Measurements from ENCODE around the gene FGF1. TPM values are rescaled to one million over a fixed set of nuclear protein-coding genes. Genes with fewer than 3 reads are reported as not detected.

The FGF1 gene
- polyA plus RNA-seq, 3 donors from 2014 or later, result not detected

DNA sequence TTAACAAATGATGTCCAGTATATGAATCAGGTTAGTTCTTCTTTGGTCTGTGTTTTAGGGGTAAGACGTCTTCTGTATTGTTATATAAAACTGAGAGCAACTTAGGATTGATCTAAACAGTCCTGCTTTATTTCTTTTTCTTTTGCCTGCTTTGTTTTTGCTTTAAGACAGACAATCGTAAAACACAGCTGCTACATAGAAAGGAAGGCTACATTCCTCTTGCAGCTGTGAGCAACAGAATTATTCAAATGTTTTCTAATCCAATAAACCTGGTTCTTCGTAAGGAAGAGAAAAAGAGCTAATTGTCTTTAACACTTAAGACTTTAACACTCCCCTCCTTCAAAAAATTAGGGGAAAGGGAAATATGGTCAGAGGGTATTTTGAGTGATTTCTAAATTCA lies 14.6 kb downstream of the FGF1 start:
- Mint-ChIP-seq H3K4me3 (no peak overlapping the region), H3K36me3 (no peaks in the 10 kb centered on the region), H3K27ac (no peak overlapping the region)

DNA sequence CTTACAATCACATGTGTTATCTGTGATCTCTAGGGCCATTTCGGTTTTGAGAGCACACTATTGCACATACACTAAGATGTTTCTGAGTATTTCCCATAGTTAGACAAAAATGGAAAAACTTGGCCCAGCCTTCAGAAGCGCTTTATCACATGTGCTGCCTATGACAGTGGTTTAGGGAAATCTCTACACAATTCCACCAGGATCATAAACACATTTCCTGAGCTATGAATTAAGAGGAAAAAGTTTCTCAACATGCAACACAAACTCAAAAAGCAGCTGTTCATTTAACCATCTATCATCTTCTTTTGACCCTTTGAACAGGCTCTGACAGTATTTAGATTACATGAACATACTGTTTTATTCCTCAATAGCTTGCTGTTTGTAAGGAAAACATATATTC lies 15.1 kb downstream of the FGF1 start:
- H3K36me3 Mint-ChIP-seq, result no peaks in the 10 kb centered on the region
- H3K27me3 Mint-ChIP-seq (ENCODE audit: low read depth in 3 of 3), result peaks cover 0 to 5% (median 0%) of the 10 kb centered on the region in 3 donors
- H3K27ac Mint-ChIP-seq, result no peak overlapping the region
- H3K9me3 Mint-ChIP-seq, result no peaks in the 10 kb centered on the region
- DNase-seq, result no peak
- no peak overlapping the region for H3K4me3 Mint-ChIP-seq
- no peaks in the 10 kb centered on the region for H3K4me1 Mint-ChIP-seq

More for the DNA sequence above, 14.6 kb downstream of the FGF1 start:
- DNase-seq, result no peak
- Mint-ChIP-seq H3K9me3 (no peaks in the 10 kb centered on the region), H3K4me1 (no peaks in the 10 kb centered on the region), H3K27me3 (ENCODE audit: low read depth in 3 of 3) (peaks cover 0 to 4% (median 0%) of the 10 kb centered on the region in 3 donors)

DNA sequence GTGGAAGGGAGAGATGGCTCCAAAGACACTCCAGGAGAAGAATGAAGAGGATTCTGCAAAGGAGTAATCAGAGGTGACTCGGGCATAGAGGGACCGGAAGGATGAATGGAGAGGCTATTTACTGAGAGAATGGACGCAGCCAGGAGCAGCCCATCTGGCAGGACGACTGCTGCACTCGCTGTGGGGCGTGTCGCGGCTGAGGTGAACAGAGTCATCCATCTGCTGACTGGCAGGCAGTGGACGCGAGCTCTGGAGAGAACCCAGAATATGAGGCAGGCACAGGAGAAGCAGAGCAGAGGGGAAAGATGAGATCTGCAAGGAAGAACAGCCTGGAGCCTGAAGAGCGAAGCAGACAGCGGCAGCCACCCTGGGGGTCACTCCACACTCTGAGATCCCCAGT lies 16.4 kb downstream of the FGF1 start:
- H3K27me3 Mint-ChIP-seq (ENCODE audit: low read depth in 3 of 3), result peaks cover 0 to 6% (median 4%) of the 10 kb centered on the region in 3 donors
- no peak for DNase-seq
- no peaks in the 10 kb centered on the region for H3K36me3 Mint-ChIP-seq
- H3K4me1 Mint-ChIP-seq, result no peaks in the 10 kb centered on the region
- H3K27ac Mint-ChIP-seq, result no peak overlapping the region
- H3K4me3 Mint-ChIP-seq, result no peak overlapping the region
- H3K9me3 Mint-ChIP-seq, result no peaks in the 10 kb centered on the region

DNA sequence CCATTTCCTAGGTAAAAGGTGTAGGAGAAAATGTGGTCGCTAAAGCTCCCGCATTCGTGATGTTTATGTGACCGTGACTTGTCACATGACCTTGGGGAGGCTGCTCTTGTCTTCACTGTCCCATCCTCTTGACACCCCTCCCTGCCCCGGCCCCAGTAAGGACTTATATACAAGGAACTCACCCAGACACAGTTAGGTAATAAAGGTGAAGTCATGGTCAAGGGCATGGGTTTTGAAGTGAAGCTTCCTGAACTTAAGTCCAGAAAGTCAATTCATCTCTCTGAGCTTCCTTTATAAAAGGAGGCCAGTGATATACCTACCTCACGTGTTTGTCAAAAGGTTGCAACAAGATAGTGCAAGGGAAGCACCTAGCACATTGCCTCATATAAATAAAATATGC lies 17.6 kb downstream of the FGF1 start:
- Mint-ChIP-seq H3K27me3 (ENCODE audit: low read depth in 3 of 3) (peaks cover 0 to 6% (median 4%) of the 10 kb centered on the region in 3 donors), H3K4me3 (no peak overlapping the region), H3K4me1 (no peaks in the 10 kb centered on the region), H3K9me3 (no peaks in the 10 kb centered on the region), H3K36me3 (no peaks in the 10 kb centered on the region), H3K27ac (no peak overlapping the region)
- no peak for DNase-seq

DNA sequence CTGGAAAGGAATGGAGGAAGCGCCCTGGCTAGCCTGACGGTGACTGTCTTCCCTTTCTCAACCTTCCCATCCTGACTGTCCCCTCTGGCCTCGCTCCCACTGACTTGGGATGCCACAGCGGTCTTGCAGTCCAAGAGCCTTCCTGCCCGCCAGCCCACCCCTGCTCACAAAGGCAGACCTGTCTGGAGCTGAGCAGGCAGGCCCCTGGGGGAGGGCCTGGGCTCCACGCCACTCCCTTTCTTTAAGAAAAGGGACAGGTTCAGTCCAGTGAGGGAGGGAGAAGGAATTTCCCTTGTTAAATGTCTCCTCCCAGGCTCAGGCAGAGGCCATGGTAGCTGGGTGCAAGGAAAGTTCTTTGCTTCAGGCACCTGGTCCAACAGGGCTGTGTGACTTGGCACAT lies 18.1 kb downstream of the FGF1 start:
- DNase-seq, result no peak
- H3K36me3 Mint-ChIP-seq, result no peaks in the 10 kb centered on the region
- no peak overlapping the region for H3K4me3 Mint-ChIP-seq
- no peak overlapping the region for H3K27ac Mint-ChIP-seq
- H3K4me1 Mint-ChIP-seq, result no peaks in the 10 kb centered on the region
- no peaks in the 10 kb centered on the region for H3K9me3 Mint-ChIP-seq
- H3K27me3 Mint-ChIP-seq (ENCODE audit: low read depth in 3 of 3), result peaks cover 0 to 9% (median 4%) of the 10 kb centered on the region in 3 donors

DNA sequence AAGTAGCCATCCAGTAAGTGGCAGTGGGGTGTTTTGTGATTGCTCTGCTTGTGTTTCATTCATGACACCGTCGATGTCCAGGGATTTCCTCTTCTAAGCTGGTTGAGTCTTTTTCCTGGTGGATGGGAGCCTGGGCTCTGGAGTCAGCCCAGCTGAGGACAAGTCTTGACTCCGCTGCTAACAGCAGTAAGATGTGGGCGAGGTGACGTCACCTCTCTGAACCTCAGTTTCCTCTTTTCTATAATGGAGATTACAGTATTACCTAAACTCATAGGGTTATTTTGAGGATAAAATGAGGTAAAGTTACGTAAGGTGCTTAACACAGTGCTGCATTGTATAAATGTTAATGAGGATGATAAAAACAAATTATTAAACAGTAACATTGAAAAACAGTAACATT lies 21.3 kb downstream of the FGF1 start:
- H3K4me3 Mint-ChIP-seq, result no peak overlapping the region
- no peak overlapping the region for H3K27ac Mint-ChIP-seq
- DNase-seq, result no peak
- no peaks in the 10 kb centered on the region for H3K36me3 Mint-ChIP-seq
- H3K27me3 Mint-ChIP-seq (ENCODE audit: low read depth in 3 of 3), result peaks cover 2 to 9% (median 7%) of the 10 kb centered on the region in 3 donors
- H3K9me3 Mint-ChIP-seq, result no peaks in the 10 kb centered on the region
- no peaks in the 10 kb centered on the region for H3K4me1 Mint-ChIP-seq

DNA sequence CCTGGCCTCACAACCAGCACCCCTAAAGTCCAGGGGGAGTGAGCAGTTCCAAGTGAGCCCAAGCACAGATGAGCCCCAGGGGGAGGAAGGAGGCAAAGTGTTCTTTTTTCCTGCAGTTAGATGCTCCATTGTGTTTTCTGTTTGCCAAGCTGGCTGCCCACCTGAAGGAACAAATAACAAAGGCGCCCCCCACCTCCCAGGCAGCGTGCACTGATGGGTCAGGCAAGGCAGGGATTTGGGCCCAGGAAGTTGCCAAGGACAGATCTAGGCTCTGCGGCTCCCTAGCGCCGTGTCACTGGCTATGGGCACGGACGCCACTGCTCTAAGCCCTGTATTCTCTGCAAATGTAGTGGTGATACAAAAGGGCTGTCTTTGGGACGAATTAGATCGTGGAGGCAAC lies 21.8 kb downstream of the FGF1 start:
- Mint-ChIP-seq H3K4me3 (no peak overlapping the region), H3K27me3 (ENCODE audit: low read depth in 3 of 3) (peaks cover 2 to 10% (median 9%) of the 10 kb centered on the region in 3 donors), H3K9me3 (no peaks in the 10 kb centered on the region), H3K27ac (no peak overlapping the region), H3K4me1 (no peaks in the 10 kb centered on the region), H3K36me3 (no peaks in the 10 kb centered on the region)
- DNase-seq, result no peak

DNA sequence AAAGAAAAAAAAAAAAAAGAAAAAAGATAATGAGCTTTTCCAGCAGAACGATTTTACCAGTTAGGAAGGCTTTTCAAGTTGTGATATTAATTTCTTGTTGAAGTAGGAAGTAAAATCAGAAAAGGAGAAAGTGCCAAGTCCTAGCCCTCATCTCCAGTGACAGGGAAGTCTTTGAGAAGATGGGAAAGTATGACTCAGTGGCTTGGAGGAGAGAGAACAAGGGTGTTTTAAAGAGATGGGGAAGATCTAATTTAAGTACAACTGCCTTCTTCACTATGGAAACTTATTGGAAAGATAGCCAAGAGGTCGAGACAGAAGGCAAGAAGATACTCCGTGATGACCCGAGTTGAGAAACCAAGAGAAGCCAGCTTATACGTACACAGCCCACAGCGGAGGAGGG lies 22.6 kb downstream of the FGF1 start:
- Mint-ChIP-seq H3K27ac (no peak overlapping the region), H3K9me3 (no peaks in the 10 kb centered on the region), H3K4me1 (no peaks in the 10 kb centered on the region), H3K4me3 (no peak overlapping the region), H3K36me3 (no peaks in the 10 kb centered on the region), H3K27me3 (ENCODE audit: low read depth in 3 of 3) (peaks cover 3 to 10% (median 9%) of the 10 kb centered on the region in 3 donors)
- no peak for DNase-seq

DNA sequence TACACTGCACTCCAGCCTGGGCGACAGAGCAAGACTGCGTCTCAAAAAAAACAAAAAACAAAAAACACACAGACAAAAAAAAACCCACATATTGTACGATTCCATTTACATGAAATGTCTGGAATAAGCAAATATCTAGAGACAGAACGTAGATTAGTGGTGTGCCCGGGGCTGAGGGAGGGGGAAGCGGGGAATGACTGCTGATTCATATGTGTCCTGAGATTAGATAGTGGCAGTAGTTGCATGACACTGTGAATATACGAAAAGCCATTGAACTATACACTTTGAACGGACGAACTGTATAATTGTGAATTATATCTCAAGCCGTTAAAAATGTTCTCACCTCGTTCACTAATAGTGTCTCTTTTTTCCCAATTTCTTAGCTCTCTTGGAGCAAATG lies 23.9 kb downstream of the FGF1 start:
- no peak overlapping the region for H3K4me3 Mint-ChIP-seq
- H3K36me3 Mint-ChIP-seq, result no peaks in the 10 kb centered on the region
- no peaks in the 10 kb centered on the region for H3K4me1 Mint-ChIP-seq
- DNase-seq, result no peak
- H3K27ac Mint-ChIP-seq, result no peak overlapping the region
- peaks cover 6 to 13% (median 12%) of the 10 kb centered on the region in 3 donors for H3K27me3 Mint-ChIP-seq (ENCODE audit: low read depth in 3 of 3)
- H3K9me3 Mint-ChIP-seq, result no peaks in the 10 kb centered on the region

DNA sequence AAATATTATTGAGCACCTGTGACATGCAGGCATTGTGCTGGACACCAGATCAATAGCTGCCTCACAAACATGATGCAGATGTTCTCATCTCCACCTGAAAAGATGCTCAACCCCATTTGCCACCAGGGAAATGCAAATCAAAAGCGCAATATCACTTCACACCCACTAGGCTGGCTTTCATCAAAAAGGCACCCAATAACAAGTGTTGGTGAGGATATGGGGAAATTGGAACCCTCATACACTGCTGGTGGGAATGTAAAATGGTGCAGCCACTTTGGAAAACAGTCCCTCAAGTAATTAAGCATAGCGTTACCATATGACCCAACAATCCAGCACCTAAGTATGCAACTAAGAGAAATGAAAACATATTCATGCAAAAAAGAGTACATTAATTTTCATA lies 24.7 kb downstream of the FGF1 start:
- no peak overlapping the region for H3K27ac Mint-ChIP-seq
- H3K36me3 Mint-ChIP-seq, result no peaks in the 10 kb centered on the region
- peaks cover 6 to 12% (median 12%) of the 10 kb centered on the region in 3 donors for H3K27me3 Mint-ChIP-seq (ENCODE audit: low read depth in 3 of 3)
- no peaks in the 10 kb centered on the region for H3K9me3 Mint-ChIP-seq
- no peak overlapping the region for H3K4me3 Mint-ChIP-seq
- no peaks in the 10 kb centered on the region for H3K4me1 Mint-ChIP-seq
- no peak for DNase-seq

DNA sequence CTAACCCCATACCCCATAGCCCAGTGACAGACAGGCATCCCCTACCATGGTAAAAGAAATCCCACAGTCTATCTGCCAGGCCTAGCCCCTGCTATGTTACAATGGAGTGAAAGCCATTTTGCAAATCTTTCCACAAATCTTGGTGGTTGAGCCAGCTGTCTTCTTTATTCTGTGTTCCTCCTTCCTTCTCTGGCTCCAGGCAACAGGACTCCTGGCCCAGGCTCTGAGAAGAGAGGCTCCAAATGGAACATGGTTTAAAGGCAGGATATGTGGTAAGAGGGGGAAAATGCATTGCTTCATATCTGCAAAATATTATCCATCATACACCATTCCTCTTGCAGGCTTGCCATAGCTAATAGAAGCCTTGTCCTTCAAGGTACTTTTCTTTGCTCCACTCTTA lies 25.2 kb downstream of the FGF1 start:
- Mint-ChIP-seq H3K27ac (no peak overlapping the region), H3K4me1 (no peaks in the 10 kb centered on the region), H3K9me3 (no peaks in the 10 kb centered on the region), H3K27me3 (ENCODE audit: low read depth in 3 of 3) (peaks cover 6 to 12% (median 11%) of the 10 kb centered on the region in 3 donors), H3K4me3 (no peak overlapping the region), H3K36me3 (no peaks in the 10 kb centered on the region)
- no peak for DNase-seq

DNA sequence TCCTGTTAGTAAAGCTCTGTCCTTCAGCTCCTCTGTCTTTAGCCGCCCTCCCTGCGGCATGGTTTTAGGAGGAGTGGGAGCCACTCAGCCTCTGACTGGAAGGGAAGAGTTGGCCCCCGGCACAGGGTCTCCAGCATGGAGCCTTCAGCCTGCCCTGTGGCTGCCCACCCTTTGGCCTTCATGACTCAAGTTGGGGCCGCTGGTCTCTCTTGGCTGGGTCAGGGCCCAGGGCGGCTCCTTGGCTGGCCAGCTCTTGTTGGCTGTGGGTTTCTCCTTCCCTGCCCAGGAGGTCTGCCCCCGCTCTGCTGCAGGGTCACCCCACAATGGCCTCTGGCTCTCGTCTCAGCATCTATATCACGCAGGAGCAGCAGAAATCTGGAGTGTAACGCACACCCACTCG lies 25.7 kb downstream of the FGF1 start:
- peaks cover 6 to 16% (median 11%) of the 10 kb centered on the region in 3 donors for H3K27me3 Mint-ChIP-seq (ENCODE audit: low read depth in 3 of 3)
- H3K4me1 Mint-ChIP-seq, result no peaks in the 10 kb centered on the region
- H3K4me3 Mint-ChIP-seq, result no peak overlapping the region
- H3K27ac Mint-ChIP-seq, result no peak overlapping the region
- no peaks in the 10 kb centered on the region for H3K9me3 Mint-ChIP-seq
- no peaks in the 10 kb centered on the region for H3K36me3 Mint-ChIP-seq
- no peak for DNase-seq

DNA sequence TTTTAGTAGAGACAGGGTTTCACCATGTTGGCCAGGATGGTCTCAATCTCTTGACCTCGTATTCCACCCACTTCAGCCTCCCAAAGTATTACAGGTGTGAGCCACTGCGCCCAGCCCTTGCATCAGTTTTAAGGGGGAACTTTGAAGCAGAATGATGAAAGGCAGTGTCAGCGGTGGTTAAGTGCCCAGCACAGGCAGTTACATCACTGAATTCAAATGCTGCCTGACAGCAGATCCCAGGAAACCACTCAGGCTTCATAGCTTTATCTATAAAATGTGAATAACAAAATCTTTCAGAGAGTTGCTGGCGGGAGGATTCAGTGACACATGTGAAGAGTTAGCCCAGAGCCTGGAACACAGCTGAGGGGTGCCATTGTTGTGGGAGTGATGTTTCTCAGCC lies 26.5 kb downstream of the FGF1 start:
- no peak overlapping the region for H3K27ac Mint-ChIP-seq
- H3K4me3 Mint-ChIP-seq, result no peak overlapping the region
- no peaks in the 10 kb centered on the region for H3K4me1 Mint-ChIP-seq
- H3K36me3 Mint-ChIP-seq, result no peaks in the 10 kb centered on the region
- H3K27me3 Mint-ChIP-seq (ENCODE audit: low read depth in 3 of 3), result peaks cover 6 to 16% (median 11%) of the 10 kb centered on the region in 3 donors
- DNase-seq, result no peak
- no peaks in the 10 kb centered on the region for H3K9me3 Mint-ChIP-seq

DNA sequence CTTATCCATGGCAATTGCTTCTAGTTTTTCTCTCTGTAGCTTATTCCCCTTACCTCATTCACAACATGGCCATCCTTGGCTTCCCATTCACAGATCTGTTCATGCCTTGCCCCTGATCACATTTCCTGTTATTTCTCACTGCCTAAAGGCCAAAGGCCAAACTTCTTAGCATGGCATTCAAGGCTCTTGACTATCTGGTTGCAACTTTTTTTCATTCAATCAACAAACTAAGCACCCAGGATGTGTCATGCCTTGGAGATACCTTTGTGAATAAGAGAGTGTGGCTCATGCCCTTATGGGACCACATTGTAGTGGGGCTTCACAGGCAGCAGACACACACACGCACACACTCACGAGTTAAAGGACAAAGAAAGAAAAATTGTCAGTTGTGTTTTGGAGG lies 27.6 kb downstream of the FGF1 start:
- Mint-ChIP-seq H3K4me1 (no peaks in the 10 kb centered on the region), H3K27me3 (ENCODE audit: low read depth in 3 of 3) (peaks cover 6 to 19% (median 11%) of the 10 kb centered on the region in 3 donors), H3K4me3 (no peak overlapping the region), H3K9me3 (no peaks in the 10 kb centered on the region), H3K36me3 (no peaks in the 10 kb centered on the region), H3K27ac (no peak overlapping the region)
- DNase-seq, result no peak

DNA sequence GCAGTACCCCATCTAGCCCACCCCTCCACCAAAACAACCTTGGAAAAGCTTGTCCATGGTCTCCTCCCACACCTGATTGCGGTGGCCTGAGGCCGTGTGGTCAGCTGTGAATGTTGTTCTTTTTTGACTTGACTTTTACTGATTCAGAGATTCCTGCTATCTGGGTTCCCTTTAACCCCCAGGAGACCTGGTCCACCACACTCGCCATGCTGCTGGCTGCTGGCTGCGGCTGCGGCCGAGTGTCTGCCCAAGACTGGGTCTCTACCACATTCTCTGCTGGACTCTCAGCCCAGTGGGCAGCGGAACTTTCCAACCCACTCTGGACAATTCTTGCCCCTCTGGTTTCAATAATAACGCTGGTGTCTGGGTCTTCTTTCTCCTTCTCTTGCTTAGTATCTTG lies 28.4 kb downstream of the FGF1 start:
- DNase-seq, result no peak
- Mint-ChIP-seq H3K27ac (peak overlapping the region in 1 of 6 donors; percentile 49), H3K9me3 (no peaks in the 10 kb centered on the region), H3K4me1 (no peaks in the 10 kb centered on the region), H3K36me3 (no peaks in the 10 kb centered on the region), H3K27me3 (ENCODE audit: low read depth in 3 of 3) (peaks cover 6 to 24% (median 8%) of the 10 kb centered on the region in 3 donors), H3K4me3 (no peak overlapping the region)

Data from immature natural killer cell (primary cell).